ENCODE measurements around the gene ESR2. TPM values are rescaled to one million over a fixed set of nuclear protein-coding genes. Genes with fewer than 3 reads are reported as not detected.

Gene ESR2
- total and polyA plus RNA-seq, 2 experiments from 2014 or later = 0.50 to 0.86 TPM

- H3K4me1 ChIP-seq (ENCODE audit: low read depth) = no peaks in the 10 kb centered on the region
- H3K27me3 ChIP-seq = no peaks in the 10 kb centered on the region
- H3K9me3 ChIP-seq (ENCODE audit: low read depth) = no peaks in the 10 kb centered on the region
- no peak overlapping the region for H3K27ac ChIP-seq
- no peak overlapping the region for H3K4me3 ChIP-seq
- H3K36me3 ChIP-seq = peaks cover 13% of the 10 kb centered on the region
- peak in 1 of 2 donors; percentile 10 for DNase-seq (ENCODE audit: low read depth in 1 of 2, low spot score in 1 of 2)
- TF ChIP-seq CTCF (IDR thresholded peaks at IDR 0.05; ENCODE audit: low read depth, low read length) = no peak
These were observed 219.1 kb downstream of the ESR2 start for GRCh38 chr14:64074961-64075612.

GRCh38 chr14:64069634-64070359 lies 224.4 kb downstream of the ESR2 start:
- H3K4me1 ChIP-seq (ENCODE audit: low read depth) = no peaks in the 10 kb centered on the region
- H3K27me3 ChIP-seq = no peaks in the 10 kb centered on the region
- peaks cover 4% of the 10 kb centered on the region for H3K36me3 ChIP-seq
- no peaks in the 10 kb centered on the region for H3K9me3 ChIP-seq (ENCODE audit: low read depth)
- H3K27ac ChIP-seq = no peak overlapping the region
- no peak for DNase-seq (ENCODE audit: low read depth in 1 of 2, low spot score in 1 of 2)
- TF ChIP-seq CTCF (IDR thresholded peaks at IDR 0.05; ENCODE audit: low read depth, low read length) = no peak
- H3K4me3 ChIP-seq = no peak overlapping the region

GRCh38 chr14:64064447-64064846 lies 229.7 kb downstream of the ESR2 start:
- Histone ChIP-seq H3K4me1 (ENCODE audit: low read depth) (no peaks in the 10 kb centered on the region), H3K27ac (no peak overlapping the region), H3K9me3 (ENCODE audit: low read depth) (no peaks in the 10 kb centered on the region), H3K4me3 (no peak overlapping the region), H3K36me3 (no peaks in the 10 kb centered on the region), H3K27me3 (no peaks in the 10 kb centered on the region)
- no peak for TF ChIP-seq CTCF (IDR thresholded peaks at IDR 0.05; ENCODE audit: low read depth, low read length)
- no peak for DNase-seq (ENCODE audit: low read depth in 1 of 2, low spot score in 1 of 2)

- H3K27ac ChIP-seq = no peak overlapping the region
- H3K4me1 ChIP-seq (ENCODE audit: low read depth) = no peaks in the 10 kb centered on the region
- H3K36me3 ChIP-seq = no peaks in the 10 kb centered on the region
- TF ChIP-seq CTCF (IDR thresholded peaks at IDR 0.05; ENCODE audit: low read depth, low read length) = no peak
- no peaks in the 10 kb centered on the region for H3K9me3 ChIP-seq (ENCODE audit: low read depth)
- H3K4me3 ChIP-seq = no peak overlapping the region
- H3K27me3 ChIP-seq = no peaks in the 10 kb centered on the region
- DNase-seq (ENCODE audit: low read depth in 1 of 2, low spot score in 1 of 2) = no peak
These were observed 231.6 kb downstream of the ESR2 start for GRCh38 chr14:64062381-64063115.

GRCh38 chr14:64061706-64062105 lies 232.5 kb downstream of the ESR2 start:
- H3K27ac ChIP-seq = no peak overlapping the region
- H3K27me3 ChIP-seq = no peaks in the 10 kb centered on the region
- no peaks in the 10 kb centered on the region for H3K9me3 ChIP-seq (ENCODE audit: low read depth)
- TF ChIP-seq CTCF (IDR thresholded peaks at IDR 0.05; ENCODE audit: low read depth, low read length) = no peak
- H3K4me1 ChIP-seq (ENCODE audit: low read depth) = no peaks in the 10 kb centered on the region
- H3K4me3 ChIP-seq = no peak overlapping the region
- no peak for DNase-seq (ENCODE audit: low read depth in 1 of 2, low spot score in 1 of 2)
- H3K36me3 ChIP-seq = no peaks in the 10 kb centered on the region

Measured in cardiac muscle cell (in vitro differentiated cells and primary cell).